Measurements from ENCODE around the gene RCAN1. TPM values are rescaled to one million over a fixed set of nuclear protein-coding genes. Genes with fewer than 3 reads are reported as not detected.

RCAN1 gene
- total RNA-seq, 1 donor from 2014 or later, result 9.1 TPM

- Mint-ChIP-seq H3K27me3 (ENCODE audit: unreplicated experiment) (no peaks in the 10 kb centered on the region), H3K36me3 (ENCODE audit: low read depth, unreplicated experiment) (no peaks in the 10 kb centered on the region), H3K4me1 (ENCODE audit: unreplicated experiment) (no peaks in the 10 kb centered on the region), H3K9me3 (ENCODE audit: unreplicated experiment) (no peaks in the 10 kb centered on the region), H3K4me3 (ENCODE audit: unreplicated experiment) (no peak overlapping the region), H3K27ac (ENCODE audit: unreplicated experiment) (no peak overlapping the region)
- TF ChIP-seq, protein P1, sequence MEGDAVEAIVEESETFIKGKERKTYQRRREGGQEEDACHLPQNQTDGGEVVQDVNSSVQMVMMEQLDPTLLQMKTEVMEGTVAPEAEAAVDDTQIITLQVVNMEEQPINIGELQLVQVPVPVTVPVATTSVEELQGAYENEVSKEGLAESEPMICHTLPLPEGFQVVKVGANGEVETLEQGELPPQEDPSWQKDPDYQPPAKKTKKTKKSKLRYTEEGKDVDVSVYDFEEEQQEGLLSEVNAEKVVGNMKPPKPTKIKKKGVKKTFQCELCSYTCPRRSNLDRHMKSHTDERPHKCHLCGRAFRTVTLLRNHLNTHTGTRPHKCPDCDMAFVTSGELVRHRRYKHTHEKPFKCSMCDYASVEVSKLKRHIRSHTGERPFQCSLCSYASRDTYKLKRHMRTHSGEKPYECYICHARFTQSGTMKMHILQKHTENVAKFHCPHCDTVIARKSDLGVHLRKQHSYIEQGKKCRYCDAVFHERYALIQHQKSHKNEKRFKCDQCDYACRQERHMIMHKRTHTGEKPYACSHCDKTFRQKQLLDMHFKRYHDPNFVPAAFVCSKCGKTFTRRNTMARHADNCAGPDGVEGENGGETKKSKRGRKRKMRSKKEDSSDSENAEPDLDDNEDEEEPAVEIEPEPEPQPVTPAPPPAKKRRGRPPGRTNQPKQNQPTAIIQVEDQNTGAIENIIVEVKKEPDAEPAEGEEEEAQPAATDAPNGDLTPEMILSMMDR (IDR thresholded peaks at IDR 0.05; ENCODE audit: unreplicated experiment), result no peak
- DNase-seq (ENCODE audit: low spot score), result no peak
Observed at GRCh38 chr21:34602061-34602460, 12.9 kb downstream of the RCAN1 start.

DNA sequence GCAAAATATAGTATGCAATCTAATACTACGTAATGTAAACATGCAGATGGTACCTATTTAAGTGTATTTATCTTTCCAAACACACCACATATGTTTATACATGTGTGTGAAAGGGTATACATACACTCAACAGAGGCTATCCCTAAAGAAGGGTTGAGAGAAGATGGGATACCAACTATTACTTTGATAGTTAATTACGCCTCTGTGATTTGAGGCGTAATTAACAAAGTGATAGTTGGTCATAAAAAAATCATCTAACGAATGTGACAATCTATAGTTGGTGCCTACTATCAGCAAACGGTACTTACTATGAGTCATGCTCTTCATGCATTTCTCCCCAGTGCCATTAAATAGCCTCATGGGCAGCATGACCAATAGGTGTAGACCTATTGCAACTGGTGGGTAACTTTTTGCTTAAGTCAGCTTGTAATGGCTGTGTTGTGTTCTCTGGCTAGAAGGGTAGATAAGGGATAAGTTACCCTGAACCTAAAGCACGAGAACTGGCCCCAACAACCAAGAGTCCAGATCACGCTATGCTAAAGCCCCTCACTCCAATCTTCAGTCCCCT is 15.3 kb downstream of the RCAN1 start:
- TF ChIP-seq, protein P1 (IDR thresholded peaks at IDR 0.05; ENCODE audit: unreplicated experiment), result no peak
- Mint-ChIP-seq H3K27ac (ENCODE audit: unreplicated experiment) (no peak overlapping the region), H3K4me3 (ENCODE audit: unreplicated experiment) (no peak overlapping the region), H3K4me1 (ENCODE audit: unreplicated experiment) (no peaks in the 10 kb centered on the region), H3K27me3 (ENCODE audit: unreplicated experiment) (no peaks in the 10 kb centered on the region), H3K9me3 (ENCODE audit: unreplicated experiment) (no peaks in the 10 kb centered on the region), H3K36me3 (ENCODE audit: low read depth, unreplicated experiment) (no peaks in the 10 kb centered on the region)
- DNase-seq (ENCODE audit: low spot score), result no peak

- H3K4me3 Mint-ChIP-seq (ENCODE audit: unreplicated experiment), result no peak overlapping the region
- no peaks in the 10 kb centered on the region for H3K36me3 Mint-ChIP-seq (ENCODE audit: low read depth, unreplicated experiment)
- H3K4me1 Mint-ChIP-seq (ENCODE audit: unreplicated experiment), result peaks cover 2% of the 10 kb centered on the region
- no peaks in the 10 kb centered on the region for H3K9me3 Mint-ChIP-seq (ENCODE audit: unreplicated experiment)
- TF ChIP-seq, protein P1 (IDR thresholded peaks at IDR 0.05; ENCODE audit: unreplicated experiment), result no peak
- H3K27ac Mint-ChIP-seq (ENCODE audit: unreplicated experiment), result no peak overlapping the region
- H3K27me3 Mint-ChIP-seq (ENCODE audit: unreplicated experiment), result no peaks in the 10 kb centered on the region
- DNase-seq (ENCODE audit: low spot score), result no peak
Observed at GRCh38 chr21:34598931-34599400, 15.9 kb downstream of the RCAN1 start.

DNA sequence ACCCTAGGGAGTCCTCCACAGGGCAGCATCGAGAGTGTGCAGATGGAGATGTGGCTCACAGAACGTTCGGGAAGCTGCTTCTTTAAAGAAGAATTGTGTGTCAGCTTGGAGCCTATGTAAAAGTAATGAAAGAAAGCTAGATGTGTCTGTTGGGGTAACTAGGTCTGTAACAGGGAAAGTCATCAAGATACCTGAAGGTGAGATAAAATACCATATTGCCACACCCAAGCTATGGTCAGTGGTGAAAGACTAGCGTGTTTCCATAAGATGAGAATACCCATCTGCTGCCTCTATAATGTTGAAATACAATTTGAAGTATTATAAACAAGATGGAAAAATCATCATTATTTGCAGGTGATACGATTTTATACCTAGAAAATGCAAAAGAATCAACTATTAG is 17.5 kb downstream of the RCAN1 start:
- H3K9me3 Mint-ChIP-seq (ENCODE audit: unreplicated experiment), result no peaks in the 10 kb centered on the region
- TF ChIP-seq, protein P1 (IDR thresholded peaks at IDR 0.05; ENCODE audit: unreplicated experiment), result no peak
- H3K4me3 Mint-ChIP-seq (ENCODE audit: unreplicated experiment), result no peak overlapping the region
- no peaks in the 10 kb centered on the region for H3K36me3 Mint-ChIP-seq (ENCODE audit: low read depth, unreplicated experiment)
- H3K27ac Mint-ChIP-seq (ENCODE audit: unreplicated experiment), result no peak overlapping the region
- H3K27me3 Mint-ChIP-seq (ENCODE audit: unreplicated experiment), result no peaks in the 10 kb centered on the region
- peaks cover 7% of the 10 kb centered on the region for H3K4me1 Mint-ChIP-seq (ENCODE audit: unreplicated experiment)
- no peak for DNase-seq (ENCODE audit: low spot score)

DNA sequence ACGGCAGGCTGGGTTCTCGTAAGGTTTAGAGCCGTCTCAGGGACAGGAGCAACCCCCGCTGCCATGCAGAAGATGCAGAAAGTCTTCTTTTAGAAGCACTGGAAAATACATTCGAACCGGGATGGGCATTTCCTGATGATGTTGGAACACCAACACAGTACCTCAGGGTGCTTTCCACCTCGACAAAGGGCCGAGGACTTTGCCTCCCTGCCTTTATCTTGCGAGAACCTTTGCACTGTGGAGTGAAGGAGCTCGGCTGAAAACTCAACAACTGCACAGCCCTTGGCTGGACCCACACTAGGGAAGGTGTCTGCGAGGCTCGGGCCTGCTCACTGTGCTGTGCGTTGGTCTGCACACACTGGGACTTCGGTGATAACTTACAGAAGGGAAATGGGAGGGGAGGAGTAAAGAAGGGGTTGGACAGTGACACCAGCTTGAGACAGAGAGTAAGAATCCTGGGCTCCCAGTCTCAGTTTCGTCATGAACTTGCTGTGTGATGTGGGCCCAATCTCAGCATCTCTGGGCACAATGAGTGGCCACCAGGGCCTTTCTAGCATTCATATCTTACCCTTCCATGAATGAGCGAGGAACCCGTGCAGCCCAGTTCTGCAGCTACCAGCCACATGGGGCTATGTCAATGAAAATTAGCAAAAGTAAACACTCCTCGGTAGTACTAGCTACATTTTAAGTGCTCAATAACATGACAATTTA is 18.2 kb downstream of the RCAN1 start:
- no peak overlapping the region for H3K27ac Mint-ChIP-seq (ENCODE audit: unreplicated experiment)

More for the DNA sequence above, 18.2 kb downstream of the RCAN1 start:
- Mint-ChIP-seq H3K36me3 (ENCODE audit: low read depth, unreplicated experiment) (no peaks in the 10 kb centered on the region), H3K27me3 (ENCODE audit: unreplicated experiment) (no peaks in the 10 kb centered on the region), H3K9me3 (ENCODE audit: unreplicated experiment) (no peaks in the 10 kb centered on the region), H3K4me1 (ENCODE audit: unreplicated experiment) (peaks cover 7% of the 10 kb centered on the region), H3K4me3 (ENCODE audit: unreplicated experiment) (no peak overlapping the region)
- DNase-seq (ENCODE audit: low spot score), result no peak
- TF ChIP-seq, protein P1 (IDR thresholded peaks at IDR 0.05; ENCODE audit: unreplicated experiment), result no peak
